HG02973 (cell line): Measurements from ENCODE around the gene HEPN1.

Experiments
- ATAC-seq: cut with Tn5 transposase; IDR thresholded peaks from one replicate; pipeline ENCODE4 v1.9.1; 2021; ENCODE audit warnings: moderate library complexity; ENCODE audit not compliant: unreplicated experiment

HEPN1 gene

GRCh38 chr11:124918950-124919349 is at the start of gene HEPN1:
Gene HEPN1, plus strand, starts transcription at chr11:124919250.
- ATAC-seq = no peak

GRCh38 chr11:124869331-124869730 is 49.7 kb upstream of the HEPN1 start:
- ATAC-seq = no peak

- ATAC-seq = no peak
Observed at GRCh38 chr11:124869856-124870387, 49.1 kb upstream of the HEPN1 start.

GRCh38 chr11:124870430-124870829 is 48.6 kb upstream of the HEPN1 start:
- ATAC-seq = no peak

GRCh38 chr11:124872280-124872679 is 46.8 kb upstream of the HEPN1 start:
- no peak for ATAC-seq

- no peak for ATAC-seq
Observed at GRCh38 chr11:124872741-124873140, 46.3 kb upstream of the HEPN1 start.

GRCh38 chr11:124873951-124874350 is 45.1 kb upstream of the HEPN1 start:
- no peak for ATAC-seq

- ATAC-seq = no peak
Observed at GRCh38 chr11:124874571-124875255, 44.3 kb upstream of the HEPN1 start.

- no peak for ATAC-seq
Observed at GRCh38 chr11:124875401-124875800, 43.6 kb upstream of the HEPN1 start.

GRCh38 chr11:124875943-124876817 is 42.9 kb upstream of the HEPN1 start:
- peak; percentile 79 for ATAC-seq

GRCh38 chr11:124876818-124877630 is 42.0 kb upstream of the HEPN1 start:
- ATAC-seq = peak; percentile 0

GRCh38 chr11:124877631-124877909 is 41.5 kb upstream of the HEPN1 start:
- ATAC-seq = no peak

GRCh38 chr11:124877910-124878758 is 40.9 kb upstream of the HEPN1 start:
- ATAC-seq = no peak

- no peak for ATAC-seq
Observed at GRCh38 chr11:124878759-124879492, 40.1 kb upstream of the HEPN1 start.

GRCh38 chr11:124879493-124880289 is 39.4 kb upstream of the HEPN1 start:
- ATAC-seq = no peak

GRCh38 chr11:124880290-124880611 is 38.8 kb upstream of the HEPN1 start:
- no peak for ATAC-seq

GRCh38 chr11:124880958-124881357 is 38.1 kb upstream of the HEPN1 start:
- ATAC-seq = no peak

GRCh38 chr11:124882339-124883071 is 36.5 kb upstream of the HEPN1 start:
- ATAC-seq = no peak
